Body of pancreas (tissue), 4 donors: ENCODE data around the gene MON1A. TPM values are rescaled to one million over a fixed set of nuclear protein-coding genes. Genes with fewer than 3 reads are reported as not detected.
A peak's percentile ranks its signal among the peaks of the same experiment; 100 is the strongest.

Experiments used
- ATAC-seq: fragments of 150-250 bp; one replicate; pipeline ENCODE4 v1.9.1; 2016
- DNase-seq, 4 donors: peaks; one replicate each; pipeline ENCODE4 v3.0.0-alpha.2; 2019
- H3K27ac ChIP-seq, 4 donors: fragments of 200-600 bp; sonication (generic); 1 replicate in 3 of 4; 2 replicates in 1 of 4; pipeline versions ENCODE4 v1.5.1 to v1.6.1; 2016 to 2019; ENCODE audit warnings: mild to moderate bottlenecking in 1 of 4, mixed read lengths in 1 of 4, moderate library complexity in 1 of 4
- H3K27me3 ChIP-seq, 2 donors: fragments of 200-600 bp; sonication (generic); one replicate each; pipeline ENCODE4 v1.6.0; 2016; ENCODE audit warnings: mild to moderate bottlenecking in 1 of 2
- H3K36me3 ChIP-seq, 2 donors: fragments of 200-600 bp; sonication (generic); replicated peaks in 1 of 2; 2 replicates each; pipeline ENCODE4 v1.5.1; 2016; ENCODE audit warnings: low read depth in 2 of 2; ENCODE audit not compliant: insufficient read depth in 1 of 2
- H3K4me1 ChIP-seq: fragments of 200-600 bp; sonication (generic); one replicate; pipeline ENCODE4 v1.6.0; 2016
- H3K4me3 ChIP-seq, 2 donors: fragments of 200-600 bp; sonication (generic); 1 replicate in 1 of 2; 2 replicates in 1 of 2; pipeline ENCODE4 v1.5.1; 2016 to 2019
- H3K9me3 ChIP-seq, 3 donors: fragments of 200-600 bp; sonication (generic); 1 replicate in 2 of 3; 2 replicates in 1 of 3; pipeline ENCODE4 v1.5.1; 2016
- CTCF ChIP-seq, 7 experiments: fragments of 450-650 bp in 4 of 7; fragments of 200-600 bp in 3 of 7; sonication (generic) in 3 of 7; IDR thresholded peaks; one replicate each; pipeline ENCODE4 v1.5.1; 2016 to 2019; ENCODE audit warnings: antibody characterized with exemption in 7 of 7
- POLR2A ChIP-seq, 3 donors: fragments of 450-650 bp; IDR thresholded peaks; one replicate each; pipeline ENCODE4 v1.6.1; 2016; ENCODE audit warnings: antibody characterized with exemption in 3 of 3, mild to moderate bottlenecking in 2 of 3
- WGBS, 2 donors: methylation state at CpG; one replicate each; pipeline ENCODE4 v1.1.5; 2017; 5-methylcytosine and 5-hydroxymethylcytosine counted together
- intact Hi-C: fragments of 100-400 bp; cut with DNase I; formaldehyde crosslinking; loops from one replicate; pipeline ENCODE4 v1.15.1; 2023
- total RNA-seq, 2 donors: library from RNA; depleted of rRNA; stranded (reverse); fragments of >200 nt; gene quantifications; one replicate each; pipeline ENCODE4 v1.1.0, GENCODE V29; 2016

Gene MON1A
- total RNA-seq, result 10 to 100 TPM in 1 of 2 donors, 1 to 10 TPM in 1; 4.9 to 13.5 TPM

GRCh38 chr3:49929291-49930167 is at the start of gene MON1A:
TSS of gene MON1A (minus strand) at chr3:49929811. CDS start at chr3:49913346, 16,465 bp downstream.
- Histone ChIP-seq H3K36me3 (no peaks in the 10 kb centered on the region), H3K27ac (peak within 1 kb of the TSS; percentile 79 to 92 (median 90)), H3K4me3 (peak within 1 kb of the TSS; percentile 60 to 69), H3K4me1 (peaks cover 19% of the 10 kb centered on the region), H3K9me3 (no peaks in the 10 kb centered on the region), H3K27me3 (no peaks in the 10 kb centered on the region)
- intact Hi-C loops, result no loop called here
- DNase-seq, result peak; percentile 96
- peak; percentile 98 for ATAC-seq
- TF ChIP-seq CTCF (IDR thresholded peaks at IDR 0.05) (peak in 6 of 7 experiments; percentile 7 to 54 (median 34)), POLR2A (IDR thresholded peaks at IDR 0.05) (peak; percentile 52 to 84 (median 80))
- 0 to 2% methylated on average over 16 to 56 of the region's 56 CpGs for WGBS, 2 donors

- DNase-seq (no peak), ATAC-seq (no peak)
- no peak for TF ChIP-seq CTCF (IDR thresholded peaks at IDR 0.05)
- TF ChIP-seq POLR2A (IDR thresholded peaks at IDR 0.05), result no peak
- Histone ChIP-seq H3K4me3 (no peak overlapping the region), H3K4me1 (no peaks in the 10 kb centered on the region), H3K36me3 (peaks cover 0 to 9% of the 10 kb centered on the region in 2 donors), H3K27me3 (no peaks in the 10 kb centered on the region), H3K27ac (no peak overlapping the region), H3K9me3 (no peaks in the 10 kb centered on the region)
- 90% methylated on average over 2 of the region's 2 CpGs for WGBS, 2 donors
- intact Hi-C loops, result no loop called here
These were observed 47.3 kb upstream of the MON1A start for GRCh38 chr3:49976942-49977341.

GRCh38 chr3:49972656-49973055 is 43.0 kb upstream of the MON1A start:
- Histone ChIP-seq H3K4me1 (no peaks in the 10 kb centered on the region), H3K36me3 (peaks cover 0 to 9% of the 10 kb centered on the region in 2 donors), H3K4me3 (no peak overlapping the region), H3K9me3 (no peaks in the 10 kb centered on the region), H3K27ac (no peak overlapping the region), H3K27me3 (no peaks in the 10 kb centered on the region)
- DNase-seq, result no peak
- no peak for ATAC-seq
- WGBS, 2 donors, result 92 to 93% methylated on average over 10 of the region's 10 CpGs
- TF ChIP-seq POLR2A (IDR thresholded peaks at IDR 0.05) (no peak), CTCF (IDR thresholded peaks at IDR 0.05) (no peak)
- intact Hi-C loops, result no loop called here

GRCh38 chr3:49968346-49968745 is 38.7 kb upstream of the MON1A start:
- Histone ChIP-seq H3K36me3 (peaks cover 0 to 7% of the 10 kb centered on the region in 2 donors), H3K27ac (no peak overlapping the region), H3K4me1 (peaks cover 17% of the 10 kb centered on the region), H3K9me3 (no peaks in the 10 kb centered on the region), H3K4me3 (no peak overlapping the region), H3K27me3 (no peaks in the 10 kb centered on the region)
- intact Hi-C loops, result no loop called here
- 90% methylated on average over 8 of the region's 8 CpGs for WGBS, 2 donors
- ATAC-seq (no peak), DNase-seq (no peak)
- TF ChIP-seq POLR2A (IDR thresholded peaks at IDR 0.05) (no peak), CTCF (IDR thresholded peaks at IDR 0.05) (no peak)
